ENCODE results near the gene GOLGA3.
"Not testable (repeated sequence)": the region's sequence is repeated elsewhere in the genome, so short reads cannot be mapped to it uniquely, and the experiment has no call there.

Gene GOLGA3

DNA sequence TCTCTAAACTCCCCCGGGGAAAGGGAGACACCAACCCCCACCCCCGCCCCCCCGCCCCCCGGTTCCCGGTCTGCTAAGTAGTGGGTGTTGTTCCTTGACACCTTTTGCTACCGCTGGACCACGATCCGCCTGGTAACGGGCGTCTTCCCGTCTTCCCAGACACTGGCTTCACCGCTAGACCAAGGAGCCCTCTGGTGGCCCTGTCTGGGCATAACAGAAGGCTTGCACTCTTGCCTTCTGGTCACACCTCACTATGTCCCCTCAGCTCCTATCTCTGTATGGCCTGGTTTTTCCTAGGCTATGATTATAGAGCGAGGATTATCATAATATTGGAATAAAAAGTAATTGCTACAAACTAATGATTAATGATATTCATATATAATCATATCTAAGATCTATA lies 19.3 kb downstream of the GOLGA3 start:
- DNase-seq = peak; percentile 25

DNA sequence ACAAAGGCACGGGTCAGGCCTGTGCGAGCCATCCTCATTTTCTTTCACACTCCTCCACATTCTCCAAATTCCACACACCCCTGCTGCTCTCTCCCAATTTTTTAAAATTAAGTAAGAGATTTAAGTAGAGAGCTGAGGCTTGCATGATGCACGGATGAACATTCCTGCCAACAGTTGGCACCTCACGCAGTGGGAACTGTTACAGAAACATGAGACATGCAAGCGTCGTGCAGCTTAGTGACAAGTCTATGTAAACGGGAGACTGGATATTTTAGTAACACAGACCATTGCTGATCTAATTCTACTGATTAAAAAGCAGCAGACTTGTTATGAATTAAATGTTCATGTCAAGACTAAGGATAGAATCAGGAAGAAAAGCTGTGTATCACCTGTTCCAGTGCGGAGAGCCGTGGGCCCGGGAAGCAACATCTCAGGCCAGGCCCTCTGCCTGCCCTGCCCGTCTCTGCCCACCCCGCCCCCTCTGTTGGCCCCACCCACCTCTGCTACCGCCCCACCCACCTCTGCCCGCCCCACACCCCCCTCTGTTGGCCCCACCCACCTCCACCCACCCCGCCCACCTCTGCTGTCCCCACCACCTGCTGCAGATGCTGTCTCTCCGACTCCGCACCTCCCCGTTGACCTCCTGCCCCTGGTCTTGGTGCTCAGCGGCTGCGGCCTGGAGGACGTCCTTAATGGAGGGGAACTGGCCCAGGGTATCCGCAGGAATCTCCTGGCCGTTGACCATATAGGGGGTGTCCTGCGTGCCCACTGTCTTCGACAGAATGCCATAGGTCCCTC lies 21.2 kb downstream of the GOLGA3 start:
- no peak for DNase-seq

DNA sequence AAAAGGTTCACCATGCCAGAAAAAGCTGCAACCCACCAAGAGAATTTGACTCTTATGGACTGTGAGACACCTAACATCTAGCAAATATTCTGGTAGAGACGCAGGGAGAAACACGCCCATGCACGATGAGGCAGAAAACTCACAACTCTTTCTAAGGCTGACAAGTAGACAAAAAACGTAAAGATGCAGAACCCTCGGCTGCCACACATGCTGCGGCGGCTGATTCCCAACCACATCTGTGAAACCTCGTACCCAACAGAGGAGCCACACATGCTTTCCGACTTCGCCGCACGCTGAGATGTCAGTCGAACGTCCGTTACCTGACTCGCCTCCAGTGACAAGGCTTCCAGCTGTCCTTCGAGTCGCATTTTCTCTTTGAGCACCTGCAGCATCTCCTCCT lies 21.8 kb downstream of the GOLGA3 start:
- no peak for DNase-seq

DNA sequence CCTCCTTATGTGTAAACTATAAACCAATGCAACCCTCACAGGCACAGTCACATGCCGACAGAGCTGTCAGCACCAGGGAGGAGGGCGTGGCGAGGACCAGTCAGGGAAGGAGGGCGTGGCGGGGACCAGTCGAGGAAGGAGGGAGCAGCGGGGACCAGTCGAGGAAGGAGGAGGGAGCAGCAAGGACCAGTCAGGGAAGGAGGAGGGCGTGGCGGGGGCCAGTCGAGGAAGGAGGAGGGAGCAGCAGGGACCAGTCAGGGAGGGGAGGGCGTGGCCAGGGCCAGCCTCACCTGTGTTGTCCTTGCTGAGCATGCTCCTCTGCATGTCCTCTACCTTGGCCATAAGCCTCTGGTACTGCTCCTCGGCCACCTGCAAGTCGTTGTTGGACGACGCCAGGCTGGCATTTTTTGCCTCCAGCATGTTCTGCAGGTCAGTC lies 24.2 kb downstream of the GOLGA3 start:
- DNase-seq = no peak

DNA sequence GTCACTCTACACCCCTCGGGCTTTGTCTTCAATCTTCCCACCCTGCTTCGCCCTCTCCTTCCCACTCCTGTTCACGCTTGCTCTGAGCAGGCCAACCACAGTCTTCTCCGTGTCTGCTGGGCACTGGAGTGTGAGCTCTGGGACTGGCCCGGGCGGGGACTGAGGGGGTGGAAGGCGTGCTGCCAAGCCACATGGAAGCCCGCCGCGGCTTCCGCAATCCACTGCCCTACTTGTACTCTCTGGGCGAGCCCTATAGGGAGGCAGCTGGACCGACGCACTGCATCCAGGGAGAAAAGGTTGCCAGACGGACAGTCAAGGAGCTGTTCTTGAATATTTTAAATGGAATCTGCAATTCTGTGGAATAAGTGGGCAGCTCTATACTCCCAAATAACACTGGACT lies 24.8 kb downstream of the GOLGA3 start:
- DNase-seq = no peak

DNA sequence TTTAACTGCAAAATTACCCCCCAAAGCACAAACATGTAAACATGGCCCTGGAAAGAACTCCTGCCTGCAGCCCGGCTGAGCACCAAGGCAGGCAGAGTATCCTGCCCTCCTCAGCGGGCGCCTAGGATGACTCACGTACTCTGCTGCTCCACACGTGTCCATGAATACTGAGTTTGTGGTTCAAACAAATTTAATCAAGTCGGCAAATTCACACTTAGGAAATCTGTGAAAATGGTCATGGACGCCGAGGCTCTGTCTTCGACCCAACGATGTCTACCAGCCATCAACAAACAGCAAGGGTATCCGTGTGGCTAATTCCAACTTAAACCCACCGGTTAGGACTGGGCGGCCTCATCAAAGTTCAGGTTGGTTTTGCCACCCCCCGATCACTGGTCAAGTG lies 25.5 kb downstream of the GOLGA3 start:
- DNase-seq = no peak

DNA sequence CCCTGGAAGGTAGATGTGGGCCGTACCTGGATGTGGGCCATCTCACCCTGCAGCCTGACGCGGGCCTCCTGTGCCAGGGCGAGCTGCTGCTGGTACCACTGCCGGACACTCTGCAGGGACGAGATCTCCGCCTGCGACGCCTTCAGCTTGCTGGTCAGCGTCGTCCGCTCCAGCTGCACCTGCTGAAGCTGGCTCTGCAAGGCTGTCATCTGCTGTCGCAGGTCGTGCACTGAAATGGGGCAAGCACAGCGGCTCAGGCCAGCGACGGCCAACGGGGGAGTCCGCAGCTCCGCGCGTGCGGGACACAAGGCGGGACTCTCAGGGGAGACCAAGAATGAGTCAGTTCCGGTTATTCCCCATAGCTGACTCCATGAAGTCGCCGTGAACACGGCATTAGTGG lies 26.9 kb downstream of the GOLGA3 start:
- DNase-seq = no peak

DNA sequence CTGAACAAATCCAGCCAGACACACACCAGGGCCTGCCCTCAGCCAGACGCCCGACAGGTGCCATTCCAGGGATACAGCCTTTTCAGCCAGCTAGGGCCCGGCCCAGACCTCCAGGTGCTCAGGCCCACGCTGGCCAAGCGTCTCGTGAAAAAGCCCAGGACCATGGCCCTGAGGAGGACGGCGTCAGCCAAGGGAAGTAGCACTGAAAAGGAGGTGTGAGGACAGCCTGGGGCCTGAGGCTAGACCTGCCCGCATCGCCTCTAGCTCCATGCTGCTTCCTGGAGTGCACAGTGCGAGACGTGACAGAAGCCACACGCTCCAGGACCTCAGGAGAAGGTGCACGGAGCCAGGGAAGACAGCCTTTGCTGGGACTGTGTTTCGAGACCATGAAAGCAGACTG lies 29.8 kb downstream of the GOLGA3 start:
- DNase-seq = no peak

DNA sequence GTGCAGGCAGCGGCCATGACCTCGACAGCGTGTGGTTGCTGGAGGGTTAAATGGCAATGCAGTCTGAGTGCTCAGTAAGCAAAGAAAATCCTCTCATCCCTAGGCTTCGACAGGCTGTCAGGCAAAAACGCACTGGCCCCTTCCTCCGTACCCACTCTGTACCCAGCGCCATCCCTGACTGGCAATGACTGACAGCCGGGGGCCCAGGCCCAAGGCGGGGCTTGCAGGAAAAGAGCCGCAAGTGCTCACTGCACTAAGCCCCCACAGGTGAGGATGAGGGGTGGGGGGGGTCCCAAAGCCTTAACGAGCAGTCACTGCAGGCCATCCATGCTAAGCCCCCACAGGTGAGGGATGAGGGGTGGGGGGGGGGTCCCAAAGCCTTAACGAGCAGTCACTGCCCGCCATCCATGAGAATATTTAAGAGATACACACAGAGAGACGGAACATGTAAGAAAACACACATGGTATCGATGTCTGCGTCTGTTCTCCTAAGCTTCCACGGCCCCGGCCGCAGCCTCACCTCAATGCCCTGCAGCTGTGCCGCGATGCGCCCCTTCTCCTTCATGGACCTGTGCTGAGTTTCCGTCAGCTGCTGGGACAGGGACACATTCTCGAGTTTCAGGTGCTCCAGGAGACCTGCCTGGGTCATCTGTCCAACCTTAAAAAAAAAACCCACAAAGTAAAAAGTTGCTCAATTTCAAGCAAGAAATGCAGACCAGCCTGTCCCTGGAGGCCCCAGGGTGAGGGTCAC lies 30.7 kb downstream of the GOLGA3 start:
- DNase-seq = no peak

DNA sequence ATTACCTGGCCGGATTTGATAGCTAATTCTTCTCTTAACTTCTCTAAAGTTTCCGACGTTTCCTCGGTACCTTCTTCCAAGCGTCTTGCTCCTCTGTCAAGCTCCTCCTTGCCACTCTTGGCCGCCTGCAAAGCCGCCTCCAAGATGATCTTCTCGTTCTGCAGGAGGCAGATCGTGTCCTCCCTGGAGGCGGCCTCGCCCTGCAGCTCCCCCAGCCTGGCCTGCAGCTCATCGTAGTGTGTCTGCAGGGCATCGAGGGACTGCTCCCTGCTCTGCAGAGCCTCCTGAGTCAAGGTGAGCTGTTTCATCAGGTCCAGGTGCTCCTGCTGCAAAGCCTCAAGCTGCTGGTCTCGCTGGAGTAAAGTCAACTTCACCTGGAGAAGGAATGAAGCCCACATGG lies 32.8 kb downstream of the GOLGA3 start:
- DNase-seq = no peak

DNA sequence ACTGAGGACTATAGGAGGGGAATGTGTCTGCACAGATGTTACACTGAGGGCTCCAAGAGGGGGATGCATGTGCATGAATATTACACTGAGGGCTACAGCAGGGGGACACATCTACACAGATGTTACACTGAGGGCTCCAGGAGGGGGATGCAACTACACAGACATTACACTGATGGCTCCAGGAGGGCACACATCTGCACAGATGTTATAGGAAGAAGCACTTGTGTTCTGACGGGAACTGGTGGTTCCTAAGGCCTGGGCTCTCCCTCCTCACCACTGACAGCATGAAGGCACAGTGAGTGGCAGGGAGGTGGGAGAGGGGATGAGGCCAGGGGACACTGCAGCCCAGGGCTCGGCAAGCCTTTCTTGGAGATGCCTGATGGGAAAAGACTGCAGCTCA lies 36.7 kb downstream of the GOLGA3 start:
- DNase-seq = not testable (repeated sequence)

DNA sequence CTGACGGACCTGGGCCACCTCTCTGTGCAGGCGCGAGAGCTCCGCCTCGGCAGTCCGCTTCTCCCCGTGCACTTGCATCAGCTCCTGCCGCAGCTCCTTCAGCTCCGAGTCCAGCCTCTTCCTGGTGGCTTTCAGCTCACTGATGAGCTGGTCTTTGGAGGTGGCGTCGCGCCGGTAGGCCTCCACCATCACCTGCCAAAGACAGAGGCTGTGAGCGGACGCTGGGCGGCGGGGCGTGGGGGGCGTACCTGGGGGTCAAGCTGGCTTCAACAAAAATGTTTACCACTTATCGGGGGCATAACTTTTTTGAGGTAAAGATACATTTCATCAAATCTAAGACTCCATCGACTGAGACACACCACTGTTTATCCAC lies 39.6 kb downstream of the GOLGA3 start:
- DNase-seq = no peak

DNA sequence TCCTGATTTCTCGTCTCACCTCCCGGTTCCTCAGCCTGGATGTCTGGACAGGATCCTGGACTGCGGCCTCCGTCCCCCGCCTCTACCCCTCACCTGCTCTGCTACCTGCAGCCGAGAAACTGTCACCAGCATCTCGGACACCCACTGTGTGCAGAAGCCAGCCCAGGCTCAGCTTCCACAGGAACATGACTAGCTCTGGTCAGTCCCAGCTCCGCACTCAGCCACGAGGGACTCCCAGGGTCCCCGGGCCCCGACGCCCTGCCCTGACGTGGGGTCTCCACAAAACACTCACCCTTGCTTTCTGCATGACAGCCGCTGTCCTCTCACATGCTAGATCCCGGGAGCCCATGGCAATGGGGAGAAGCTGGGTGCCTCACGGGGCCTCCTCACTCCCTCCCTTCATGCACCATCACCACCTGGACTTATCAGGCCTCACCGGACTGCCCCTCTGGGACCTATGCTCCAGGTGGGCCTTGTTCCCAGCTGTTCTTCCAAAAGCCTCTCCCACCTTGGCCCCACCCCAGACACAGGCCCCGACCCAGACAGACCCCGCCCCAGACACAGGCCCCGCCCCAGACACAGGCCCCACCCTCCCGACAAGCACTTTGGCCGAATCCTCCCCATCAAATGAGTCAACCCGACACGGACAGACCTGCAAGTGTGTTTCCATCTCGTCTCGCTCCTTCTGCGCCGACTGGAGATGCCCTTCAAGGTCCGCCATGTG lies 40.1 kb downstream of the GOLGA3 start:
- no peak for DNase-seq

DNA sequence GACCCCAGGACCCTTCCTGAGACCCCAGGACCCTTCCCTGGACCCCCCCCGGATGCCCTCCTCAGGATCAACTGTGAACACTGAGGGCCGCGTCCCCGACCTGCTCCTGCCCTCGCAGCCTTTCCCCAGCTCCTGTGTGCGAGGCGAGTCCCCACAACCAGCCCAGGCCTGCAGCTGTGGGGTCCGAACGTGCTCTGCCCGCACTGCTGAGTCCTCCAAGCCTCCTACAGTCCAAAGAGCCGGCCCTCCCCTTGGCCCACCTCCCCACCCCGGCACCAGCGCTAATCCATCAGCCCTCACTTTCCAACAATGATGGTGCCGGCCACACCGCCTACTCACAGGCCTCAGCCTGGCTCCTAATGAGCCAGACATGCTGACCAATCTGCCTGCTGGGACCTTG lies 40.8 kb downstream of the GOLGA3 start:
- DNase-seq = no peak

DNA sequence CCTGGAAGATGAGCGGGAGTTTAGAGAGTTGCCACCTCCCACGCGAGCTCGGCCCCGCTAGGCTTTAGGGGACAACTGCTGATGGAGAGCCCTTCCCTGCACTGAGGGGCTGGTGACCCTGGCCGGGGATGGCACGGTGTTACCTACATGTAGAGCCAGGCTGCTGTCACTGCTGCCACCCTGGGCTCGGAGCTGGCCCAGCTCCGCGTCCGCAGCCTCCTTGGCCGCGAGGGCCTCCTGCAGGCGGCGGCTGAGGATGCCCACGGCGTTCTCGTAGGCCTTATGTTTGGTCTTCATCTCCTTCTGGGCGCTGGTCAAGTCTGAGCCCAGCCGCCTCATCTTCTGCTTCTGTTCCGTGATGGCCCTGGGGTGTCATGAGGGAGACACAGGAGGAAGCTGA lies 42.5 kb downstream of the GOLGA3 start:
- no peak for DNase-seq

DNA sequence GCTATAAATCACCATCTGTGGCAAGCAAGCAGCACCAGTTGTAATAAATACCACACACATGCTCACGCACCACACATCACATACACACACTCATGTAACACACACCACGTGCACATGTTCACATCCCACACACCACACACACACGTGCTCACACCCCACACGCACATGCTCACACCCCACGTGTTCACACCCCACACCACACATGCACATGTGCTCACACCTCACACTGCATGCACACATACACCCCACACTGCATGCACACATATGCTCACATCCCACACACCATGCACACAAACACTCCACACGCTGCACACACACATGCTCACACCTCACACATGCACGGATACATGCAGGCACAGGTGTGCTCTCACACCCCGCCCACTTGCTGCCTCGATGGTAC lies 44.1 kb downstream of the GOLGA3 start:
- DNase-seq = no peak

DNA sequence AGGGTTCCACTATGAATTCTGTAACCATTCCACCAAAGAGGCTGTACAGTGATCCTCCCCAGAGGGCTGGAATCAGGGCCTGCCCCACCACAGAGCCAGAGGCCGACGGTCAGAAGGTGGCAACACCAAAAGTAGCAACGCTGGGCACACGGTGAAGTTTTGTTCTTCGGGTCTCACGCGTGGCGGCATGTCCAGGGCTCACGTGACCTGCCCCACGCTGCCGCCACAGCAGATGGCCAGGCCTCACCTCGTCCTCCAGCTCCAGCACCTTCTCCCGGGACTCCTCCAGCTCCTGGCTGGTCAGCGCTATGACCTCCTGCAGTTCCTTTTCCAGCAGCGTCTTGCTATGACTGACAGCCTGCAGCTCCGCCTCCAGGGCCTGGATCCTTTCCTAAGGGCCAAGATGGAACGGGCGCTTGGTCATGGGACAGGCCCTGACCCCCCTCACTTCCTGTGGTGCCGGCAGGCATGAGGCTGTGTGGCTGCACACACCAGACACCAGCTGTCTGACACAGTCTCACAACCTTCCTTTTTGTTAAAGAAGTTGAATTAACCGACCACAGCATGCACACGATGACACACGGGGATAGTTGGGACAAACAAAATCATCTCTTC lies 44.6 kb downstream of the GOLGA3 start:
- DNase-seq = no peak

DNA sequence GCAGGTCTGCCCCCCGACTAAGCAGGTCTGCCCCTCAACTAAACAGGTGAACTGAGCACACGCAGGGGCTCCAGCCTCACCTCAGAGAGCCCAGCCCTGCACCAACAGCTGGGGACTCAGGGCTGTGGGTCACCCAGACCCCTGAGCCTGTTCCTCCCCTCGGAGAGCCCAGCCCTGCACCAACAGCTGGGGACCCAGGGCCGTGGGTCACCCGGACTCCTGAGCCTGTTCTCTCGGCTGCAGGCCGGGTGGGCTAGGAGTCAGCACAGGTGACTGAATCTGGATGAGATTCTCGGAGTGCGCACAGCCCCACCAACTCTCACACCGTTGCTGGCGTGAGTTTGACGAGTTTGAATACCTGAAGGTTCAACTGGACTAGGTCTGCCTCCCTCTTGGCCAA lies 46.7 kb downstream of the GOLGA3 start:
- DNase-seq = no peak

DNA sequence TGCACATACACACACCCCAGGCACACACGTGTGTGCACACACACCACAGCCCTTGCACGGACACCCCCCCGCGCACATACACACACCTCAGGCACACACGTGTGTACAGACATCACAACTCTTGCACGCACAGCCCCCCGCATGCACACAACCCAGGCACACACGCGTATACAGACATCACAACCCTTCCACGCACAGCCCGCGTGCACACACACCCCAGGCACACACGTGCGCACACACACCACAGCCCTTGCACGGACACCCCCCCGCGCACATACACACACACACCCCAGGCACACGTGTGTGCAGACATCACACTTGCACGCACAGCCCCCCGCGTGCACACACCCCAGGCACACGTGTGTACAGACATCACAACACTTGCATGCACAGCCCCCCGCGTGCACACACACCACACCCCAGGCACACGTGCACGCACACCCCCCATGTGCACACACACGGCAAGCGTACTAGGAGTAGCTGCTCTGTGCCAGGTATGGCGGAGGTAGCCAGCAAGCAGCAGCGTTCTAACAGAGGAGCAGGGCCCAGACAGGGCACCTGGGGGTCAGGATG lies 48.8 kb downstream of the GOLGA3 start:
- no peak for DNase-seq

DNA sequence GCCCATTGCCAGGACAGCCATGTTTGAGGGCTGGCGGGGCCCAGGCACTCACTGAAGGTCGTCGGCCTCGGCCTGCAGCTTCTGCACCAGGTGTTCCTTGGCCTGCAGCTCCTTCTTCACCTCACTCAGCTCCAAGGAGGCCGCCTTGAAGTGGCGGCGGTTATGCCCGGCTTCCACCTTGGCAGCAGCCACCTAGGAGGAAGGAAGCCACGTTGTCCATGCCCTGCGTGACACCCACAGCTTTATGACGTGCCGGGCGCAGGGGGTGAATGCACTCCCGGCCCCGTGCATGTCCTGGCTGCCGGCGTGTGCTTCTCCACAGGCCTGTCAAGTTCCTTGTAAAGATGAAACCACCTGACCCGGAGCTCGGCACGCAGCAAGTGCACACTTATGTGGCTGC lies 51.1 kb downstream of the GOLGA3 start:
- no peak for DNase-seq

DNA sequence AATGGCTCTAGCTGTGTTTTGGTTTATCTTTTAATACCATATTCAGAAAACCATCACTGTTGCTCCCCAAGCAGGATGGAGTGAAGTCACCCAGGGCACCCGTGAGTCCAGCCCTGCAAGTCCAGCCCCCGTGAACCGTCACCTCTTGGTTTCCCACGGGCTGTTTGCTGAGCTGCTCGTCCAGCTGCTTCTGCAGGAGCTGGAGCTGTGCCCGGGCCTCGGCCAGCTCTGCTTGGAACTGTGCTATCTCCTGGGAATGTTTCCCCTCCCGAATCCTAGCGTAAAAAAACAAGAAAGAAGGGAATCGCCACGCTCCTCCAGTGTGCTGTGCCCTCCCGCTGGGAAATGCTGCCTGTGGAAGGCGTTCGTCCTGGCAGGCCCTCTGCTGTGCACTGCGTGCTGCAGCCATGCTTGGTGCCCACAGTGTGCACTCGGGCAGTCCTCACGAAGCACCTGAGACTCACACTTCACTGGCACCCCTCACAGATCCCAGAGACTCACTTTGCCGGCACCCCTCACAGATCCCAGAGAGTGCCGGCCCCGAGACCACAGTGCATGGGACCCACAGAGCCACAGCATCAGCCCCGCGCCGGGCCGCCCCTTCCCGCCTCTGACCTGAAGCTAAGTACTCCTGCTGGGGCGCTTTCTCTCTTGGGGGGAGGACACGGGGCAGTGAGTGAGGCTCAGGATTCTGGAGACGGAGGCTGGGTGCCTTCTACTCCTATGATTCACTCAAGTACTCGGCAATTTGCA lies 51.7 kb downstream of the GOLGA3 start:
- DNase-seq = no peak

DNA sequence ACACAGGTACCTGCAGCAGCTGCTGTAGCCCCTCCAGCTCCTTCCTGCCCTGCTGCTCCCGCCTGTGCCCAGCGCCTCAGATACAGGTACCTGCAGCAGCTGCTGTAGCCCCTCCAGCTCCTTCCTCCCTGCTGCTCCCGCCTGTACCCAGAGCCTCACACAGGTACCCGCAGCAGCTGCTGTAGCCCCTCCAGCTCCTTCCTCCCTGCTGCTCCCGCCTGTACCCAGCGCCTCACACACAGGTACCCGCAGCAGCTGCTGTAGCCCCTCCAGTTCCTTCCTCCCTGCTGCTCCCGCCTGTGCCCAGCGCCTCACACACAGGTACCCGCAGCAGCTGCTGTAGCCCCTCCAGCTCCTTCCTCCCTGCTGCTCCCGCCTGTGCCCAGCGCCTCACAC lies 52.4 kb downstream of the GOLGA3 start:
- not testable (repeated sequence) for DNase-seq

All from fibroblast of skin of right quadriceps (primary cell).